GM12801 (cell line): Measurements from ENCODE around the gene SELENOW.

Experiments used
- CTCF ChIP-seq: IDR thresholded peaks from one replicate; pipeline ENCODE4 v1.5.1; 2011; ENCODE audit warnings: control low read depth; ENCODE audit not compliant: insufficient read length; ENCODE audit errors: extremely low read depth

The SELENOW gene

GRCh38 chr19:47768604-47769003 lies 9.9 kb upstream of the SELENOW start:
- TF ChIP-seq CTCF = no peak

- TF ChIP-seq CTCF = no peak
Observed at GRCh38 chr19:47769534-47769933, 9.0 kb upstream of the SELENOW start.

GRCh38 chr19:47776568-47776967 lies 1.9 kb upstream of the SELENOW start:
- no peak for TF ChIP-seq CTCF

- TF ChIP-seq CTCF = no peak
Observed at GRCh38 chr19:47778954-47779351, 450 bp downstream of the SELENOW start.

GRCh38 chr19:47779524-47780214 lies 1.2 kb downstream of the SELENOW start:
- no peak for TF ChIP-seq CTCF

- TF ChIP-seq CTCF = no peak
Observed at GRCh38 chr19:47780215-47780551, 1.7 kb downstream of the SELENOW start.

GRCh38 chr19:47781590-47782262 lies 3.2 kb downstream of the SELENOW start:
- no peak for TF ChIP-seq CTCF
